A673 (cell line): ENCODE results near the gene RALGPS1. TPM values are rescaled to one million over a fixed set of nuclear protein-coding genes. Genes with fewer than 3 reads are reported as not detected.

ENCODE experiments used
- BruUV-seq: library from RNA; stranded (reverse); fragments of 400-500 nt; replicated peaks from 2 replicates; lab custom pipeline; 2021; lab: Mats Ljungman, UMichigan
- CTCF ChIA-PET: fragments of 300-600 bp; sonication (Branson Sonifier 250); formaldehyde crosslinking; loops from one replicate; lab custom pipeline; 2022; ENCODE audit warnings: antibody characterized with exemption; lab: Charles Lee
- POLR2A ChIA-PET: fragments of 300-600 bp; sonication (Branson Sonifier 250); formaldehyde crosslinking; loops from one replicate; lab custom pipeline; 2022; ENCODE audit warnings: antibody characterized with exemption; ENCODE audit not compliant: low non-redundant PET; lab: Charles Lee
- DNase-seq: peaks from one replicate; pipeline ENCODE4 v3.0.0-alpha.2; 2015; ENCODE audit warnings: low spot score
- H3K27ac ChIP-seq: fragments of 200-600 bp; sonication (generic); 2 replicates; pipeline ENCODE4 v1.5.1; 2016; ENCODE audit warnings: mixed run types, low read depth, mild to moderate bottlenecking, mixed read lengths, antibody characterized with exemption, low read length; ENCODE audit not compliant: poor library complexity, severe bottlenecking
- H3K27me3 ChIP-seq: fragments of 200-600 bp; sonication (generic); replicated peaks from 2 replicates; pipeline ENCODE4 v1.6.1; 2017; ENCODE audit warnings: mixed run types, low read depth, mild to moderate bottlenecking, mixed read lengths, antibody characterized with exemption, low read length; ENCODE audit not compliant: insufficient read depth, poor library complexity
- H3K36me3 ChIP-seq: fragments of 200-600 bp; sonication (generic); 2 replicates; pipeline ENCODE4 v1.6.1; 2016; ENCODE audit warnings: mixed run types, mild to moderate bottlenecking, mixed read lengths, antibody characterized with exemption, low read length; ENCODE audit not compliant: insufficient read depth, poor library complexity, severe bottlenecking
- H3K4me1 ChIP-seq: fragments of 200-600 bp; sonication (generic); 2 replicates; pipeline ENCODE4 v1.6.1; 2017; ENCODE audit warnings: mixed run types, mild to moderate bottlenecking, mixed read lengths, antibody characterized with exemption, low read length; ENCODE audit not compliant: insufficient read depth, poor library complexity, severe bottlenecking
- H3K4me3 ChIP-seq: fragments of 200-600 bp; sonication (generic); 2 replicates; pipeline ENCODE4 v1.5.1; 2016; ENCODE audit warnings: low read depth, mixed run types, mild to moderate bottlenecking, mixed read lengths, low read length; ENCODE audit not compliant: poor library complexity, severe bottlenecking
- H3K9me3 ChIP-seq: fragments of 200-600 bp; sonication (generic); 2 replicates; pipeline ENCODE4 v1.6.1; 2016; ENCODE audit warnings: mixed run types, low read depth, mild to moderate bottlenecking, mixed read lengths, antibody characterized with exemption, low read length; ENCODE audit not compliant: poor library complexity, severe bottlenecking
- CTCF ChIP-seq: fragments of 300-800, 200-600 bp; sonication (generic); conservative IDR thresholded peaks from 2 replicates; pipeline ENCODE4 v1.5.1; 2017; ENCODE audit warnings: low read depth, mild to moderate bottlenecking, antibody characterized with exemption, low read length, moderate library complexity, mixed read lengths
- EZH2 ChIP-seq: fragments of 200-600 bp; sonication (generic); IDR thresholded peaks from 2 replicates; pipeline ENCODE4 v1.6.1; 2017; ENCODE audit warnings: borderline replicate concordance, low read depth, mild to moderate bottlenecking, mixed read lengths, antibody characterized with exemption, low read length; ENCODE audit not compliant: poor library complexity, severe bottlenecking
- intact Hi-C: fragments of 100-400 bp; cut with micrococcal nuclease; formaldehyde crosslinking; loops from one replicate; pipeline ENCODE4 v1.10.0; 2022; ENCODE audit not compliant: unreplicated experiment
- total RNA-seq: library from RNA; stranded (reverse); gene quantifications from 2 replicates; pipeline ENCODE4 v1.2.3, GENCODE V29; 2021

RALGPS1 gene
- total RNA-seq, 1 experiment from 2014 or later: 3.9 TPM

GRCh38 chr9:127035423-127035822 is 120.8 kb downstream of the RALGPS1 start:
- no peaks in the 10 kb centered on the region for H3K27me3 ChIP-seq
- peaks cover 9% of the 10 kb centered on the region for H3K4me1 ChIP-seq
- no peaks in the 10 kb centered on the region for H3K36me3 ChIP-seq
- no TSS peak for BruUV-seq
- H3K4me3 ChIP-seq: no peak overlapping the region
- H3K27ac ChIP-seq: no peak overlapping the region
- ChIA-PET POLR2A (interaction anchor here (0.6 kb wide), 1 partner anchor 13 kb away, joined by 4 read pairs; no protein-coding TSS in a partner anchor), CTCF (no interaction called here)
- intact Hi-C loops: no loop called here
- no peak for DNase-seq
- TF ChIP-seq CTCF (no peak), EZH2 (no peak)
- no peaks in the 10 kb centered on the region for H3K9me3 ChIP-seq

GRCh38 chr9:127035948-127036347 is 121.4 kb downstream of the RALGPS1 start:
- peaks cover 9% of the 10 kb centered on the region for H3K4me1 ChIP-seq
- H3K27me3 ChIP-seq: no peaks in the 10 kb centered on the region
- H3K27ac ChIP-seq: no peak overlapping the region
- ChIA-PET POLR2A (interaction anchor here (0.6 kb wide), 1 partner anchor 14 kb away, joined by 4 read pairs; no protein-coding TSS in a partner anchor), CTCF (no interaction called here)
- DNase-seq: no peak
- H3K9me3 ChIP-seq: no peaks in the 10 kb centered on the region
- intact Hi-C loops: no loop called here
- H3K36me3 ChIP-seq: no peaks in the 10 kb centered on the region
- BruUV-seq: no TSS peak
- H3K4me3 ChIP-seq: no peak overlapping the region
- no peak for TF ChIP-seq CTCF
- TF ChIP-seq EZH2: no peak

- Histone ChIP-seq H3K4me1 (peaks cover 9% of the 10 kb centered on the region), H3K27ac (no peak overlapping the region), H3K9me3 (no peaks in the 10 kb centered on the region), H3K36me3 (no peaks in the 10 kb centered on the region), H3K27me3 (no peaks in the 10 kb centered on the region), H3K4me3 (no peak overlapping the region)
- no peak for TF ChIP-seq CTCF
- no peak for TF ChIP-seq EZH2
- no peak for DNase-seq
- CTCF ChIA-PET: no interaction called here
- no TSS peak for BruUV-seq
- intact Hi-C loops: no loop called here
- POLR2A ChIA-PET: no interaction called here
These were observed 121.9 kb downstream of the RALGPS1 start for GRCh38 chr9:127036437-127036836.
